ENCODE results near the gene FAM184A.

The FAM184A gene

GRCh38 chr6:119078376-119079282 is at the start of gene FAM184A:
Gene FAM184A, minus strand, starts transcription at chr6:119078664. Its CDS starts 365 bp downstream, at chr6:119078299.
- no peaks in the 10 kb centered on the region for H3K27me3 ChIP-seq (ENCODE audit: insufficient read depth, low read depth)
- no peak within 1 kb of the TSS for H3K4me3 ChIP-seq (IDR thresholded peaks at IDR 0.05; ENCODE audit: insufficient read depth, low read depth, low read length)
- H4K20me1 ChIP-seq (ENCODE audit: insufficient read depth) = no peaks in the 10 kb centered on the region
- TF ChIP-seq, protein P1, sequence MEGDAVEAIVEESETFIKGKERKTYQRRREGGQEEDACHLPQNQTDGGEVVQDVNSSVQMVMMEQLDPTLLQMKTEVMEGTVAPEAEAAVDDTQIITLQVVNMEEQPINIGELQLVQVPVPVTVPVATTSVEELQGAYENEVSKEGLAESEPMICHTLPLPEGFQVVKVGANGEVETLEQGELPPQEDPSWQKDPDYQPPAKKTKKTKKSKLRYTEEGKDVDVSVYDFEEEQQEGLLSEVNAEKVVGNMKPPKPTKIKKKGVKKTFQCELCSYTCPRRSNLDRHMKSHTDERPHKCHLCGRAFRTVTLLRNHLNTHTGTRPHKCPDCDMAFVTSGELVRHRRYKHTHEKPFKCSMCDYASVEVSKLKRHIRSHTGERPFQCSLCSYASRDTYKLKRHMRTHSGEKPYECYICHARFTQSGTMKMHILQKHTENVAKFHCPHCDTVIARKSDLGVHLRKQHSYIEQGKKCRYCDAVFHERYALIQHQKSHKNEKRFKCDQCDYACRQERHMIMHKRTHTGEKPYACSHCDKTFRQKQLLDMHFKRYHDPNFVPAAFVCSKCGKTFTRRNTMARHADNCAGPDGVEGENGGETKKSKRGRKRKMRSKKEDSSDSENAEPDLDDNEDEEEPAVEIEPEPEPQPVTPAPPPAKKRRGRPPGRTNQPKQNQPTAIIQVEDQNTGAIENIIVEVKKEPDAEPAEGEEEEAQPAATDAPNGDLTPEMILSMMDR (conservative IDR thresholded peaks at IDR 0.05; ENCODE audit: low read depth, low read length) = no peak
- peak within 1 kb of the TSS; percentile 92 for H2AFZ ChIP-seq (ENCODE audit: low read depth)
- H3K27ac ChIP-seq = no peak within 1 kb of the TSS
- H3K9ac ChIP-seq = peak within 1 kb of the TSS; percentile 67; the same call in 1 of the 2 replicates
- H3K4me2 ChIP-seq = peak within 1 kb of the TSS; percentile 80
- peaks cover 6% of the 10 kb centered on the region for H3K4me1 ChIP-seq (ENCODE audit: low read depth, poor library complexity, severe bottlenecking)
- no peaks in the 10 kb centered on the region for H3K36me3 ChIP-seq (ENCODE audit: insufficient read depth)
- H3K79me2 ChIP-seq (ENCODE audit: insufficient read depth, low read depth) = no peaks in the 10 kb centered on the region

- Histone ChIP-seq H4K20me1 (ENCODE audit: insufficient read depth) (no peaks in the 10 kb centered on the region), H3K4me1 (ENCODE audit: low read depth, poor library complexity, severe bottlenecking) (peaks cover 12% of the 10 kb centered on the region), H3K79me2 (ENCODE audit: insufficient read depth, low read depth) (no peaks in the 10 kb centered on the region), H3K27ac (no peak overlapping the region), H3K9ac (no peak overlapping the region), H3K4me2 (no peak overlapping the region), H3K27me3 (ENCODE audit: insufficient read depth, low read depth) (no peaks in the 10 kb centered on the region), H3K36me3 (ENCODE audit: insufficient read depth) (no peaks in the 10 kb centered on the region), H3K4me3 (IDR thresholded peaks at IDR 0.05; ENCODE audit: insufficient read depth, low read depth, low read length) (no peak overlapping the region), H2AFZ (ENCODE audit: low read depth) (no peak overlapping the region)
- TF ChIP-seq, protein P1 (conservative IDR thresholded peaks at IDR 0.05; ENCODE audit: low read depth, low read length) = no peak
These were observed 49.2 kb upstream of the FAM184A start for GRCh38 chr6:119127627-119128026.

- H3K4me2 ChIP-seq = no peak overlapping the region
- no peak overlapping the region for H3K27ac ChIP-seq
- H4K20me1 ChIP-seq (ENCODE audit: insufficient read depth) = no peaks in the 10 kb centered on the region
- H3K9ac ChIP-seq = no peak overlapping the region
- no peak overlapping the region for H2AFZ ChIP-seq (ENCODE audit: low read depth)
- no peak overlapping the region for H3K4me3 ChIP-seq (IDR thresholded peaks at IDR 0.05; ENCODE audit: insufficient read depth, low read depth, low read length)
- H3K79me2 ChIP-seq (ENCODE audit: insufficient read depth, low read depth) = no peaks in the 10 kb centered on the region
- no peaks in the 10 kb centered on the region for H3K36me3 ChIP-seq (ENCODE audit: insufficient read depth)
- peaks cover 12% of the 10 kb centered on the region for H3K4me1 ChIP-seq (ENCODE audit: low read depth, poor library complexity, severe bottlenecking)
- TF ChIP-seq, protein P1 (conservative IDR thresholded peaks at IDR 0.05; ENCODE audit: low read depth, low read length) = no peak
- H3K27me3 ChIP-seq (ENCODE audit: insufficient read depth, low read depth) = no peaks in the 10 kb centered on the region
These were observed 48.4 kb upstream of the FAM184A start for GRCh38 chr6:119126826-119127225.

- no peak overlapping the region for H3K27ac ChIP-seq
- H3K4me2 ChIP-seq = no peak overlapping the region
- H4K20me1 ChIP-seq (ENCODE audit: insufficient read depth) = no peaks in the 10 kb centered on the region
- TF ChIP-seq, protein P1 (conservative IDR thresholded peaks at IDR 0.05; ENCODE audit: low read depth, low read length) = no peak
- H3K36me3 ChIP-seq (ENCODE audit: insufficient read depth) = no peaks in the 10 kb centered on the region
- peaks cover 12% of the 10 kb centered on the region for H3K4me1 ChIP-seq (ENCODE audit: low read depth, poor library complexity, severe bottlenecking)
- H2AFZ ChIP-seq (ENCODE audit: low read depth) = no peak overlapping the region
- H3K27me3 ChIP-seq (ENCODE audit: insufficient read depth, low read depth) = no peaks in the 10 kb centered on the region
- no peaks in the 10 kb centered on the region for H3K79me2 ChIP-seq (ENCODE audit: insufficient read depth, low read depth)
- no peak overlapping the region for H3K4me3 ChIP-seq (IDR thresholded peaks at IDR 0.05; ENCODE audit: insufficient read depth, low read depth, low read length)
- no peak overlapping the region for H3K9ac ChIP-seq
These were observed 47.7 kb upstream of the FAM184A start for GRCh38 chr6:119126140-119126539.

Data from KMS-11 (cell line).